CD14-positive monocyte (primary cell): ENCODE results near the gene ZNF518B. TPM values are rescaled to one million over a fixed set of nuclear protein-coding genes. Genes with fewer than 3 reads are reported as not detected.

Experiments used
- DNase-seq, 3 donors: peaks; one replicate each; pipeline ENCODE4 v3.0.0-alpha.2; 2011 to 2022
- H2AFZ ChIP-seq: 2 replicates; pipeline ENCODE4 v1.6.0; 2012; ENCODE audit warnings: mild to moderate bottlenecking, low read depth, low read length, inconsistent platforms; ENCODE audit not compliant: insufficient read depth, poor library complexity, severe bottlenecking
- H3K27ac ChIP-seq, 2 donors: 1 replicate in 1 of 2; 2 replicates in 1 of 2; pipeline ENCODE4 v1.5.1; 2012 to 2013; ENCODE audit warnings: low read length in 2 of 2, control low read depth in 1 of 2, inconsistent platforms in 1 of 2, low read depth in 1 of 2, mild to moderate bottlenecking in 1 of 2
- H3K27me3 ChIP-seq, 2 donors: one replicate each; pipeline versions ENCODE4 v1.6.0 to v1.6.1; 2011 to 2013; ENCODE audit warnings: low read length in 2 of 2; ENCODE audit not compliant: control insufficient read depth in 2 of 2, insufficient read depth in 2 of 2
- H3K36me3 ChIP-seq, 2 donors: replicated peaks in 1 of 2; 1 replicate in 1 of 2; 2 replicates in 1 of 2; pipeline versions ENCODE4 v1.5.1 to v1.6.1; 2012 to 2013; ENCODE audit warnings: low read length in 2 of 2, control low read depth in 1 of 2, inconsistent platforms in 1 of 2, mild to moderate bottlenecking in 1 of 2; ENCODE audit not compliant: insufficient read depth in 2 of 2, control insufficient read depth in 1 of 2
- H3K4me1 ChIP-seq, 2 donors: 1 replicate in 1 of 2; 2 replicates in 1 of 2; pipeline versions ENCODE4 v1.5.1 to v1.6.1; 2012 to 2013; ENCODE audit warnings: low read length in 2 of 2, control low read depth in 1 of 2, inconsistent platforms in 1 of 2, mild to moderate bottlenecking in 1 of 2, moderate library complexity in 1 of 2; ENCODE audit not compliant: insufficient read depth in 2 of 2, control insufficient read depth in 1 of 2
- H3K4me2 ChIP-seq: replicated peaks from 2 replicates; pipeline ENCODE3; 2012; ENCODE audit warnings: low read length, moderate library complexity, mild to moderate bottlenecking; ENCODE audit not compliant: poor library complexity, severe bottlenecking; ENCODE audit errors: extremely low read depth
- H3K4me3 ChIP-seq, 3 experiments: fragments of 200-600 bp in 1 of 3; sonication (generic) in 1 of 3; replicated peaks in 1 of 3; 1 replicate in 2 of 3; 2 replicates in 1 of 3; pipeline ENCODE4 v1.5.1; 2011 to 2013; ENCODE audit warnings: low read length in 3 of 3, mild to moderate bottlenecking in 3 of 3, control low read depth in 2 of 3, low read depth in 2 of 3, inconsistent platforms in 1 of 3, moderate library complexity in 1 of 3
- H3K79me2 ChIP-seq: 2 replicates; pipeline ENCODE4 v1.6.0; 2012; ENCODE audit warnings: mild to moderate bottlenecking, control low read depth, inconsistent platforms, low read length, moderate library complexity; ENCODE audit not compliant: insufficient read depth
- H3K9ac ChIP-seq: 2 replicates; pipeline ENCODE4 v1.6.0; 2017; ENCODE audit warnings: low read length, mild to moderate bottlenecking; ENCODE audit not compliant: insufficient read depth, poor library complexity, severe bottlenecking
- H3K9me3 ChIP-seq, 2 donors: replicated peaks in 1 of 2; 1 replicate in 1 of 2; 2 replicates in 1 of 2; pipeline versions ENCODE4 v1.5.1 to v1.6.1; 2012 to 2013; ENCODE audit warnings: low read length in 2 of 2, control low read depth in 1 of 2; ENCODE audit not compliant: control insufficient read depth in 1 of 2, insufficient read depth in 1 of 2
- H4K20me1 ChIP-seq: 2 replicates; pipeline ENCODE4 v1.6.0; 2012; ENCODE audit warnings: mild to moderate bottlenecking, low read length, control low read depth, moderate library complexity; ENCODE audit not compliant: insufficient read depth
- H3K27ac Mint-ChIP-seq, 7 donors: one replicate each; pipeline ENCODE4 v1.8.0; 2020; ENCODE audit warnings: mild to moderate bottlenecking in 7 of 7, mixed read lengths in 7 of 7, moderate library complexity in 6 of 7, inconsistent platforms in 2 of 7
- H3K27me3 Mint-ChIP-seq, 3 donors: one replicate each; pipeline ENCODE4 v1.8.0; 2021 to 2022; ENCODE audit warnings: low read depth in 3 of 3, mild to moderate bottlenecking in 3 of 3, mixed read lengths in 3 of 3, moderate library complexity in 3 of 3, inconsistent platforms in 1 of 3
- H3K36me3 Mint-ChIP-seq, 2 donors: one replicate each; pipeline ENCODE4 v1.8.0; 2020; ENCODE audit warnings: mixed read lengths in 2 of 2, inconsistent platforms in 1 of 2, mild to moderate bottlenecking in 1 of 2
- H3K4me1 Mint-ChIP-seq: one replicate; pipeline ENCODE4 v1.8.0; 2020; ENCODE audit warnings: mild to moderate bottlenecking, mixed read lengths
- H3K4me3 Mint-ChIP-seq, 2 donors: one replicate each; pipeline ENCODE4 v1.8.0; 2020; ENCODE audit warnings: mild to moderate bottlenecking in 2 of 2, mixed read lengths in 2 of 2, moderate library complexity in 1 of 2
- H3K9me3 Mint-ChIP-seq, 7 donors: one replicate each; pipeline ENCODE4 v1.8.0; 2020 to 2022; ENCODE audit warnings: mixed read lengths in 7 of 7, mild to moderate bottlenecking in 6 of 7, moderate library complexity in 6 of 7, inconsistent platforms in 2 of 7
- WGBS: methylation state at CpG from one replicate; pipeline ENCODE4 v1.1.5; 2013; ENCODE audit warnings: missing lambda C conversion rate; ENCODE audit not compliant: insufficient coverage; 5-methylcytosine and 5-hydroxymethylcytosine counted together
- intact Hi-C, 2 donors: fragments of 100-400 bp; cut with micrococcal nuclease; formaldehyde crosslinking; loops; one replicate each; pipeline versions ENCODE4 v1.15.0 to v1.15.1; 2023
- polyA plus RNA-seq, 3 donors: library from polyadenylated mRNA; depleted of rRNA in 1 of 3; unstranded in 2 of 3; stranded (reverse) in 1 of 3; fragments of 300-500 nt in 2 of 3; fragments of >200 nt in 1 of 3; fragmentation: Illumina TruSeq in 2 of 3; gene quantifications; 1 replicate in 2 of 3; 2 replicates in 1 of 3; pipeline ENCODE4 v1.2.3, GENCODE V29; 2012 to 2021
- TF ChIP-seq, protein P1 (sequence below): fragments of 200-600 bp; IDR thresholded peaks from one replicate; pipeline ENCODE4 v1.8.0; 2022; ENCODE audit warnings: antibody characterized with exemption, mild to moderate bottlenecking

Gene ZNF518B
- polyA plus RNA-seq, 3 donors: 4.5 to 11.3 (median 5.4) TPM

DNA sequence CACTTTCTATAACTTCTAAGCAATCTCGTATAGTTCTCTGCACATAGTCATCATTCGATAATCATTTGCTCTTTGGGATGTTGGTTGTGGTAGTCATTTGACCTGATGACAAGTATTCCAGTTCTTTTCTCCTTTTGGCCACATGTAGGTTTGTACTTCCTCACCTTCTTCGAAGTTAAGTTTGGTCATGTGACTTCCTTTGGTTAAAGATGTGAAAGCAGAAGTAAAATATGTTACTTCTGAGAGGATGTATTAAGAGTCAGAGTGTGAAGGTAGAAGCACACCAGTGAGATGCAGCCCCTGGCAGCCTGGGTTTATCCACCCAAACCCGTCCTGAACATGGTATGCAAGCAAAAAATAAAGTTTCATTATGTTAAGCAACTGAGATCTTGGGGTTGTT is 48.9 kb upstream of the ZNF518B start:
- whole genome bisulfite sequencing: 100% methylated on average over 1 of the region's 4 CpGs
- TF ChIP-seq, protein P1, sequence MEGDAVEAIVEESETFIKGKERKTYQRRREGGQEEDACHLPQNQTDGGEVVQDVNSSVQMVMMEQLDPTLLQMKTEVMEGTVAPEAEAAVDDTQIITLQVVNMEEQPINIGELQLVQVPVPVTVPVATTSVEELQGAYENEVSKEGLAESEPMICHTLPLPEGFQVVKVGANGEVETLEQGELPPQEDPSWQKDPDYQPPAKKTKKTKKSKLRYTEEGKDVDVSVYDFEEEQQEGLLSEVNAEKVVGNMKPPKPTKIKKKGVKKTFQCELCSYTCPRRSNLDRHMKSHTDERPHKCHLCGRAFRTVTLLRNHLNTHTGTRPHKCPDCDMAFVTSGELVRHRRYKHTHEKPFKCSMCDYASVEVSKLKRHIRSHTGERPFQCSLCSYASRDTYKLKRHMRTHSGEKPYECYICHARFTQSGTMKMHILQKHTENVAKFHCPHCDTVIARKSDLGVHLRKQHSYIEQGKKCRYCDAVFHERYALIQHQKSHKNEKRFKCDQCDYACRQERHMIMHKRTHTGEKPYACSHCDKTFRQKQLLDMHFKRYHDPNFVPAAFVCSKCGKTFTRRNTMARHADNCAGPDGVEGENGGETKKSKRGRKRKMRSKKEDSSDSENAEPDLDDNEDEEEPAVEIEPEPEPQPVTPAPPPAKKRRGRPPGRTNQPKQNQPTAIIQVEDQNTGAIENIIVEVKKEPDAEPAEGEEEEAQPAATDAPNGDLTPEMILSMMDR: no peak
- no peak overlapping the region for H3K4me3 ChIP-seq
- H3K79me2 ChIP-seq: no peaks in the 10 kb centered on the region
- Mint-ChIP-seq H3K4me3 (no peak overlapping the region), H3K9me3 (peaks cover 8 to 52% (median 41%) of the 10 kb centered on the region in 7 donors), H3K4me1 (peaks cover 4% of the 10 kb centered on the region), H3K27ac (no peak overlapping the region), H3K36me3 (no peaks in the 10 kb centered on the region), H3K27me3 (no peaks in the 10 kb centered on the region)
- no peak overlapping the region for H3K9ac ChIP-seq
- no peak overlapping the region for H3K27ac ChIP-seq
- no peak overlapping the region for H3K4me2 ChIP-seq
- no peaks in the 10 kb centered on the region for H4K20me1 ChIP-seq
- H3K36me3 ChIP-seq: no peaks in the 10 kb centered on the region
- peaks cover 23 to 29% of the 10 kb centered on the region in 2 donors for H3K9me3 ChIP-seq
- DNase-seq: no peak
- no peaks in the 10 kb centered on the region for H3K27me3 ChIP-seq
- H3K4me1 ChIP-seq: no peaks in the 10 kb centered on the region
- no peak overlapping the region for H2AFZ ChIP-seq
- intact Hi-C loops: no loop called here

DNA sequence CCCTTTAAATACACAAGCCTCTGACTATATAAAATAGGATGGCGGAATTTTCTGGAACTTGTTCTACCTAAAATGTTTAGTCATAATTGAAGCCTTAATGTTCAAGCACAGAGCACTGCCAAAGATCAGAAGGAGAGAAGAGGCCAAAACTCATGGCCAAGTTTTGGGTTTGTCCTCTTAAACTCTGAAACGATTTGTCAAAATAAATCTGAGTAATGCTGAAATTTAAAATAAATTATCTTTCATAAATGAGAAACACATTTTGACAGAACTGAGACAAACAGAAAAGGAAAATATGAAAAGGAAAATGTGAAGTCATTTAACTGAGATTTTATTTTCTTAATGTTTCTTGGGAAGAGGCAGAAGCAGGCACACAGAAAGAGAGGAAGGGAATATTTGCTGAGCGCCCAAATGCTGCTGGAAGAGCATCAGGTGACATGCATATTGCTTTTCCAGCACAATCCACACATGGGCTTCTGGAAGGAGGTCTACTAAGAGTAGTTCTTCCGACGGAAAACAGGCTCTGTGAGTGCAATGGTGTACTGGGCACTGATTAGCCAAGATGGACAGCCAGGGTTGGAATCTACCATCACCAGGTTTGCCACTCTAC is 47.4 kb upstream of the ZNF518B start:
- H3K4me1 Mint-ChIP-seq: peaks cover 4% of the 10 kb centered on the region
- H3K36me3 Mint-ChIP-seq: no peaks in the 10 kb centered on the region
- intact Hi-C loops: no loop called here
- H4K20me1 ChIP-seq: no peaks in the 10 kb centered on the region
- H3K4me2 ChIP-seq: no peak overlapping the region
- no CpG with 5 or more reads among the region's 5 CpGs for WGBS
- no peaks in the 10 kb centered on the region for H3K4me1 ChIP-seq
- H3K27ac ChIP-seq: no peak overlapping the region
- H3K9me3 Mint-ChIP-seq: peaks cover 8 to 48% (median 38%) of the 10 kb centered on the region in 7 donors
- no peak overlapping the region for H3K4me3 Mint-ChIP-seq
- no peak for DNase-seq
- H3K27me3 Mint-ChIP-seq: peaks cover 0 to 2% (median 0%) of the 10 kb centered on the region in 3 donors
- no peaks in the 10 kb centered on the region for H3K36me3 ChIP-seq
- no peak overlapping the region for H3K4me3 ChIP-seq
- H3K27ac Mint-ChIP-seq: no peak overlapping the region
- TF ChIP-seq, protein P1: no peak
- H3K79me2 ChIP-seq: no peaks in the 10 kb centered on the region
- H3K9me3 ChIP-seq: peaks cover 23 to 29% of the 10 kb centered on the region in 2 donors
- H3K9ac ChIP-seq: no peak overlapping the region
- no peaks in the 10 kb centered on the region for H3K27me3 ChIP-seq
- no peak overlapping the region for H2AFZ ChIP-seq
